Panc1 (cell line): ENCODE data around the gene TMEM229B. TPM values are rescaled to one million over a fixed set of nuclear protein-coding genes. Genes with fewer than 3 reads are reported as not detected.

Experiments
- ATAC-seq: fragments of 200-7000 bp; cut with Tn5 transposase; 2 replicates; pipeline ENCODE4 v1.9.1; 2020; ENCODE audit warnings: mild to moderate bottlenecking, moderate library complexity
- BruUV-seq: library from RNA; stranded (reverse); fragments of 400-500 nt; replicated peaks from 2 replicates; lab custom pipeline; 2021; lab: Mats Ljungman, UMichigan
- CTCF ChIA-PET: fragments of 300-600 bp; sonication (Branson Sonifier 250); formaldehyde crosslinking; loops from one replicate; lab custom pipeline; 2022; ENCODE audit warnings: antibody characterized with exemption; lab: Charles Lee
- POLR2A ChIA-PET: fragments of 300-600 bp; sonication (Branson Sonifier 250); formaldehyde crosslinking; loops from one replicate; lab custom pipeline; 2022; ENCODE audit warnings: antibody characterized with exemption; lab: Charles Lee
- DNase-seq: peaks from one replicate; pipeline ENCODE4 v3.0.0-alpha.2; 2010; ENCODE audit warnings: low read depth, low spot score
- H3K27ac ChIP-seq: 2 replicates; pipeline ENCODE4 v1.5.1; 2011; ENCODE audit warnings: mild to moderate bottlenecking, low read length, inconsistent platforms
- H3K27me3 ChIP-seq: fragments of 200-500 bp; sonication (Bioruptor generic); 2 replicates; pipeline ENCODE4 v1.6.0; 2014; ENCODE audit warnings: low read length, inconsistent platforms; ENCODE audit not compliant: control insufficient read depth, insufficient read depth
- H3K36me3 ChIP-seq: fragments of 200-500 bp; sonication (Bioruptor generic); 2 replicates; pipeline ENCODE4 v1.5.1; 2014; ENCODE audit warnings: inconsistent platforms, mild to moderate bottlenecking, low read length, moderate library complexity; ENCODE audit not compliant: control insufficient read depth, insufficient read depth
- H3K4me1 ChIP-seq: 2 replicates; pipeline ENCODE4 v1.5.1; 2011; ENCODE audit warnings: inconsistent platforms, mild to moderate bottlenecking, low read length, moderate library complexity; ENCODE audit not compliant: control insufficient read depth, insufficient read depth
- H3K4me3 ChIP-seq, 2 experiments: 2 replicates each; pipeline ENCODE4 v1.5.1; 2011 to 2012; ENCODE audit warnings: low read depth in 2 of 2, low read length in 2 of 2, mild to moderate bottlenecking in 2 of 2, inconsistent platforms in 1 of 2, moderate library complexity in 1 of 2
- H3K9me3 ChIP-seq: fragments of 200-500 bp; sonication (Bioruptor generic); 2 replicates; pipeline ENCODE4 v1.5.1; 2014; ENCODE audit warnings: low read depth, mild to moderate bottlenecking, inconsistent platforms, low read length, moderate library complexity; ENCODE audit not compliant: control insufficient read depth, insufficient read depth
- POLR2AphosphoS5 ChIP-seq: IDR thresholded peaks from 2 replicates; pipeline ENCODE4 v1.6.1; 2012; ENCODE audit warnings: mild to moderate bottlenecking, low read depth, low read length, moderate library complexity
- REST ChIP-seq, 2 experiments: IDR thresholded peaks; 2 replicates each; pipeline ENCODE4 v1.6.1; 2011 to 2012; ENCODE audit warnings: low read depth in 2 of 2, control low read depth in 1 of 2, low read length in 1 of 2, mild to moderate bottlenecking in 1 of 2, moderate library complexity in 1 of 2; ENCODE audit not compliant: insufficient read depth in 1 of 2
- in situ Hi-C: cut with HindIII; loops from 2 replicates; pipeline ENCODE4 v1.10.0; 2016; ENCODE audit warnings: low sequenced_read_pairs, low pct_unique_long_range_greater_than_20kb
- intact Hi-C: fragments of 100-400 bp; cut with micrococcal nuclease; formaldehyde crosslinking; loops from one replicate; pipeline ENCODE4 v1.10.0; 2022; ENCODE audit not compliant: unreplicated experiment
- microRNA-seq: library from miRNA; unstranded; fragments of <30 nt; microRNA quantifications from one replicate; pipeline ENCODE4 v1.1.0, GENCODE V29; 2020; ENCODE audit not compliant: unreplicated experiment
- total RNA-seq: library from RNA; stranded (reverse); gene quantifications from one replicate; pipeline ENCODE4 v1.2.1, GENCODE V29; 2021; ENCODE audit not compliant: unreplicated experiment
- TF ChIP-seq, protein P1 (sequence below): fragments of 450-650 bp; IDR thresholded peaks from 2 replicates; pipeline ENCODE4 v1.5.1; 2017; ENCODE audit warnings: mild to moderate bottlenecking

The TMEM229B gene
- total RNA-seq, 1 experiment from 2014 or later = 1.6 TPM

DNA sequence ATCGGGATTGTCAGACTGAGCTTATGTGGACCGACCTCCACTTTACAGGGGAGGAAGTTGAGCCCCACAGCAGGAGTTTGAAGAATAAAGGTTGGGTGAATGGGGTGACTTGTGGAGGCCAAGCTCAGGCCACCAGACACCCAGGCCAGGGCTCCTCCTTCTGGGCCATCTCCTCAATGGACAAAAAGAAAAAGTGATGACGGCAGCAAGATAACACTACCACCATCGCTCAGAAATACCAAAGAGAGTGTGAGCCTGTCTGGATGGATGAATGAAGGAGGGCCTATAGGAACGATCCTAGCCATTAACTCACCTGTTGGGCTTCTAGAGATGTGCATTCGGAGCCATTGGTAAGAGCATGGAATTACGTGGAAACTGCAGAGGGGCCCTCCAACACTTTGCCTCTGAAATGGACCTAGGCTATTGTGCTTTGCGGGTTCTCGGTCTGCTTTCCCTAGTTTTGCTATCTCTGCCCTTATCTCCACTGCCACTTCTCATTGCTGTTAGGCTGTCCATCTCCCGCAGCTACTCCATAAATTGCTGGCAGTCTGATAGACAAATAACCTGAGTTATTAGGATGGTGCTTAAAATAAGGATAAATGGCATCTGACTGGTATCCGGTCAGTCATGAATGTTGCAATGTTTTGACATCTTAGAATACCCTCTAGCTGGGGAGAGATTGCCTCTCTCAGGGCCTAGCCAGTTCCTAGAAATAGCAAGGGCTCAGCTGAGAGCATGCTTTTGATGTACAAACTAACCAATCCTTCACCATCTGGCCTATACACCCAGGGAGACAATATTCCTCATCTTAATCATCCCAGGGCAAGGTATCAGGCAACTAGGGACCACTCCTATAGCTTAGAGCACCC, 66.9 kb downstream of the TMEM229B start:
- Histone ChIP-seq H3K27ac (no peak overlapping the region), H3K36me3 (no peaks in the 10 kb centered on the region), H3K27me3 (no peaks in the 10 kb centered on the region), H3K4me3 (no peak overlapping the region), H3K4me1 (no peaks in the 10 kb centered on the region), H3K9me3 (no peaks in the 10 kb centered on the region)
- in situ Hi-C loops (no loop called here), intact Hi-C loops (loop anchor here (10.0 kb wide), 1 partner anchor 93 kb away; no protein-coding TSS in a partner anchor)
- DNase-seq (no peak), ATAC-seq (no peak)
- TF ChIP-seq POLR2AphosphoS5 = no peak
- TF ChIP-seq REST (IDR thresholded peaks at IDR 0.05; ENCODE audit: insufficient read depth in 1 of 2, low read depth in 2 of 2, low read length in 1 of 2) = no peak
- TF ChIP-seq, protein P1, sequence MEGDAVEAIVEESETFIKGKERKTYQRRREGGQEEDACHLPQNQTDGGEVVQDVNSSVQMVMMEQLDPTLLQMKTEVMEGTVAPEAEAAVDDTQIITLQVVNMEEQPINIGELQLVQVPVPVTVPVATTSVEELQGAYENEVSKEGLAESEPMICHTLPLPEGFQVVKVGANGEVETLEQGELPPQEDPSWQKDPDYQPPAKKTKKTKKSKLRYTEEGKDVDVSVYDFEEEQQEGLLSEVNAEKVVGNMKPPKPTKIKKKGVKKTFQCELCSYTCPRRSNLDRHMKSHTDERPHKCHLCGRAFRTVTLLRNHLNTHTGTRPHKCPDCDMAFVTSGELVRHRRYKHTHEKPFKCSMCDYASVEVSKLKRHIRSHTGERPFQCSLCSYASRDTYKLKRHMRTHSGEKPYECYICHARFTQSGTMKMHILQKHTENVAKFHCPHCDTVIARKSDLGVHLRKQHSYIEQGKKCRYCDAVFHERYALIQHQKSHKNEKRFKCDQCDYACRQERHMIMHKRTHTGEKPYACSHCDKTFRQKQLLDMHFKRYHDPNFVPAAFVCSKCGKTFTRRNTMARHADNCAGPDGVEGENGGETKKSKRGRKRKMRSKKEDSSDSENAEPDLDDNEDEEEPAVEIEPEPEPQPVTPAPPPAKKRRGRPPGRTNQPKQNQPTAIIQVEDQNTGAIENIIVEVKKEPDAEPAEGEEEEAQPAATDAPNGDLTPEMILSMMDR = no peak
- ChIA-PET CTCF (interaction anchor here (0.5 kb wide), 1 partner anchor 281 kb away, joined by 5 read pairs; no protein-coding TSS in a partner anchor), POLR2A (no interaction called here)
- BruUV-seq = no TSS peak

Small RNA genes within 50 kb of the gene (microRNA-seq; reads per million reads assigned to microRNA genes)
- not detected for gene MIR5694

Other genes starting within 250 kb of the TMEM229B start
- 52.6 TPM for gene PALS1, start 247.3 kb downstream of the TMEM229B start, total RNA-seq
- gene ATP6V1D, start 128.9 kb downstream of the TMEM229B start, total RNA-seq = 68.6 TPM
- 116 TPM for gene EIF2S1, start 128.4 kb downstream of the TMEM229B start, total RNA-seq
- gene PLEK2, start 76.6 kb downstream of the TMEM229B start, total RNA-seq = 9.1 TPM
- 6.7 TPM for gene PLEKHH1, start 44.6 kb upstream of the TMEM229B start, total RNA-seq
- gene PIGH, start 111.5 kb upstream of the TMEM229B start, total RNA-seq = 13.3 TPM
- 1.1 TPM for gene ARG2, start 131.2 kb upstream of the TMEM229B start, total RNA-seq
- gene VTI1B, start 185.9 kb upstream of the TMEM229B start, total RNA-seq = 84.9 TPM
- gene RDH11, start 207.0 kb upstream of the TMEM229B start, total RNA-seq = 45.1 TPM
- gene RDH12, start 213.2 kb upstream of the TMEM229B start, total RNA-seq = not detected